Hematopoietic multipotent progenitor cell treated with erythropoietin and hydrocortisone succinate and interleukin-3 and kit ligand, for 8 days (in vitro differentiated cells): ENCODE measurements around the gene CDCA8.
"Not testable (repeated sequence)": the region's sequence is repeated elsewhere in the genome, so short reads cannot be mapped to it uniquely, and the experiment has no call there.

Experiments used
- DNase-seq: peaks from one replicate; pipeline ENCODE4 v3.0.0-alpha.2; 2015

CDCA8 gene

DNA sequence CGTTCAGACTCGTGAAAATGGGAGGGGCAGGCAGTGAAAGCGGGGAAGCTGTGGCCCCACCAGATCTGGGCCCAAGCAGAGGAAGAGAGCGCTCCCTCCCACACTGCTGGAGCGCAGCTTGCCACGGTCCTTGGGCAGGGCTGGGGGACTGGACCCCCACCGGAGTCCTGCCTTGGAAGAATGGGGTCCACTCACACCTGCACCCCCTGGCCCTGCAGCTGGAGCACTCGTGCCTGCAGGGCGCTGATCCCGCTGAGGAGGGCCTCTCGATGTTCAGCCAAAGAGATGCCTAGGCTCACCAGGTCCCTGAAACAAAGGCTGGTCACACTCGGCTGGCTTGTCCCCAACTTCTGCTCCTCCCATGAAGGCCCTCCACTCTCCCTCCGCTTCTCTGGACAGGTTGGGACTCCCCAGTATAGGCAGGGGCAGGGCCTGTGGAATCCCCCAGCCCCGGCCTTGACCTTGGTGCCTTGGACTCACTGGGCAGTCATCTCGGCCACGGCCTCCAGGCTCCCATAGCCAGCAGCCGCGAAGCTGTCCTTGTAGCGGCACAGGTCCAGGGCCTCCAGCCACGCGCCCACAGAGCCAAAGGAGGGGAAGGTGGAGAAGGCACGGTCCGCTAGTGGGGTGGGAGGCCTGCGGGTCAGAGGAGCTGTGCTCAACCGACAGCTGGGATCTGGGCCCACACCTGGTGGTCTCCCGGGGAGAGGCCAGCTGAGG is 26.0 kb downstream of the CDCA8 start:
- DNase-seq: no peak

DNA sequence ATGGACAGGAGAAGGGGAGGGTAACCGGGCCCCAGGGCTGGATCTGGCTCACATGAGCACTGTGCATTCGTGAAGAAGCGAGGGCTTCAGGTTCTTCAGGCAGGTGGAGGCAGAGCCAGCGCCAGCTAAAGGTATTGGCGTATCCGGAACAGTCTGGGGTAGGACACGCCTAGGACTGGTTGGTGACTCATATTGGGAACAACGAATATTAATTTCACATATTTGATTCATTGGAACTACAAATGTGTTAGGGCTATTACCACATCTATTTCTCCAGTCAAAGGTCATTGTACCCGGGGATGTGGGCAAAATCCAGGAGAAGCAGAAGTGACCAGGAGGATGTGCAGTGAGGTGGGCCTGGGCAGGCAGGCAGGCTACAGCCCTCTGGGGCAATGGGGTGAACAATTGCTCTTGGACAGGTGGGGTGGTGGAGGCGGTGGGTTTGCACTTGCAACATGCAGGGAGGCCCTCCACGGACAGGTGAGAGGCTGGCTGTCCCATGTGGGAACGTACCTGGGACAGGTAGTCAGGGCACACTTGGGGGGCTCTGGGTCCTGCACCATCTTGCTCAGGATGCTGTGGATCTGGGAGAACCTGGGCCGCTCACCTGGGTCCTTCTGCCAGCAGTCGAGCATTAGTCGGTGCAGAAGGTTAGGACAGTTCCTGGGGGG is 26.7 kb downstream of the CDCA8 start:
- DNase-seq: no peak

DNA sequence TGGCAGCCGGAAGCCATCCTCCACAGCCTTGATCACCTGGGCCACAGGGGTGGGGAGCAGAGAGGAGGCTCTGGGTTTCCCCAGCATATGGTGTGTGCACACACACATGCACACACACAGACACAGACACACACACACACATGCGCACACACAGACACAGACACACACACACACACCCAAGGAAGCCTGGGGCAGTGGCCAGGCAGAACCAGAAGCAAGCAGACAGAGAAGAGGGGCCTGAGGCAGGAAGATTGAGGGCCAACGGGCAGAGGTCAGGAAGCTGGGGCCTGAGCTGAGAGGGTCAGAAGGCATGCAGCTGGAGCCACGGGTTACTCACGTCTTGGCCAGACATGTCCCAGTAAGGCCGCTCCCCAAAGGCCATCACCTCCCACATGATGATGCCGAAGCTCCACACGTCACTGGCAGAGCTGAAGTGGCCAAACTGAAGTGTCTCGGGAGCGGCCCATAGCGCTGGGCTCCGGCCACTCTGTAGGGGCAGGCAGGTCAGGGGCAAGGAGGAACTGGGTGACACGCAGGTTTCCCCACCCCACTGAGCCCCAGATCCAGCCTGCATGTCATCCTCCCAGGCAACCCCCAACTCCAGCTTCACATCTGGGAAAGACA is 27.4 kb downstream of the CDCA8 start:
- DNase-seq: no peak

DNA sequence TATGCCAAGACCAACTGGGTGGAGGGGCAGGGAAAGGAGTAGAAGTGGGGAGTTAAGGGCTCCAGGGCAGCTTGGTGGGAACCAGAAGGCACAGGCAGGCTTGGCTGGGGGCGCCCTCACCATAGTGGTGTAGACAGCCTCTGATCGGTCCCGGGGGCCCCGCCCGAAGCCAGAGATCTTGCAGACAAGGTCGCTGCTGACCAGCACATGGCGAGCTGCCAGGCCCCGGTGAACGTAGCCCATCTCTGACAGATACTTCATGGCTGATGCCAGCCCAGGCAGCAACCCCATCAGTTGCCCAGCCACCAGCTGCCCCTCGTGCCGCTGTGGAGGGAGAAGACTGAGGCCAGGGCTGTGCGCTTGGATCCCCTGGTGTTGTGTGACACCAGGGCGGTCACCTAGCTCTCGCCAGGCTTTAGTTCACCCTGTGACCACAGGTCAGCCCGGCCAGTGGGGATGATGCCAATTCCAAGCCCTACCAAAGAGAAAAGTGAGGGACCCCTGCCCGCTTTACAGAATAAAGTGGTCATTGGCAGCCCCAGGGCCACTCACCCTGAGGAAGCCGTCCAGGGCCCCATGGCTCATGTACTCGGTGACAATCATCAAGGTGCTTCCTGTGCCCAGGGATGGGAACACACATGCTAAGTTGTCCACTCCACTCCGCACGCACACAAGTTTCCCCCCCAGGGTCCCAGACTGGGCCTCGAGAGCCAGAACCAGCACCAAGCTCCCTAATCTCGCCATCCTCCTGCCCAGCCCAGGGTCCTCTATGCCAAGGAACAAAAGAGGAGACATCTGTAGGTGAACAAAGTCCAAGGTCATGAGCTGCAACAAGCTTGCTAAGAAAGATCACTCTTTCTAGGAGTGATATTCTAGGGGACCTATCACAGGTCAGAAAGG is 28.2 kb downstream of the CDCA8 start:
- DNase-seq: peak; percentile 27

DNA sequence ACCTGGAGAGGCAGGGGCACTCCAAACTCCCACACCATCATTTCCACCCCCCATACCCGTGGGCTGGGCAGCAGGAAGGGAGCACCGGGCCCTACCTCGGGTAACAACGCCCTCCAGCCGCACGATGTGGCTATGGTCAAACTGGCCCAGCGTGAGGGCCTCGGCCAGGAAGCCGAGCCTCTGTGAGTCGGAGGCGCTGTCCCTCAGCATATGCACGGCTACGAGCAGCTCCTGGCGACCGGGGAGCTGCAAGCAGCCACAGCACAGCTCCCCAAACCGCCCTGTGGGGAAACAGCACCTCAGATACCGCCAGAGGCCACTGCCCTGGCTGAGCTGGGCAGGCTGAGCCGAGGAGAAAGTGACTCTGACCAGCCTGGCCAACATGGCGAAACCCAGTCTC is 29.2 kb downstream of the CDCA8 start:
- DNase-seq: no peak

DNA sequence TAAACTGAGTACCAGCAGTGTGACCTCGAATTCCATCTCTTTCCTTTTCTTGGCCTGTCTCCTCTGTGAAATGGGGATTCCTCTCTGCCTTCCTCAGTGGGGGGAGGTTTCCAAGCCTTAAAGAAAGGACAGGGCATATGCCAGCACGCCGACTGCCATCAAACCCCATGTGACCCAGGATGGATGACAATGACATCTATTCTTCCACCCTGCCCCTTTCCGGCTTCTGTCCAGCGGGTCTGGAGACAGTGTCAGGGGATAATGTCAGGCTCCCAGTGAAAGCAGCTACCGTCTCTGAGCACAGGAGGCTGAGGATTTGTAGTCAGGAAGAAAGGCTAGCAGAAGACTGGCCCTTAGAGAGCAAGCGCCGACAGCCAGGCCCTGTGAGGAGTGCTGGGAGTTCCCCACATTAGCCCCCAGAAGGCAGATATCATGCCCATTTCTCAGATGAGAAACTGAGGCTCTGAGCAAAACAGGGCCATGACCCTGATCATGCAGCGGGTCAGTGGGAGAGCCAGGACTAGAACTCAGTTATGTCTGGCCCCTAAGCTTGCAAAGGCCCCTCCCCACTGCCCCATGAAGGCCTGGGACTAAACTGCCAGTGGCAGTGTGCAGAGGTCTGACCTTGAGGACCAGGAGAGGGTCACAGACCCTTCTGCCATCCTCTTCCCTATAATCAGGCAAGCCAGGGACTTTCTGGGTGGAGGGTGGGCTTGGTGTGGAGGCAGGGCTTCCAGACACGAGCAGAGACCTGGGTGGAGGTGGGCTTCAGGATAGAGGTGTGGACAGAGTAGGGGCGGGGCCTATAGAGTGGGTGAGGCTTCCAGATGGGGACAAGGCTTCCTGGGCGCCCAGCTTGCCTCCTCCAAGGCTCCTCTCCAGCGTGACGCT is 30.1 kb downstream of the CDCA8 start:
- no peak for DNase-seq

DNA sequence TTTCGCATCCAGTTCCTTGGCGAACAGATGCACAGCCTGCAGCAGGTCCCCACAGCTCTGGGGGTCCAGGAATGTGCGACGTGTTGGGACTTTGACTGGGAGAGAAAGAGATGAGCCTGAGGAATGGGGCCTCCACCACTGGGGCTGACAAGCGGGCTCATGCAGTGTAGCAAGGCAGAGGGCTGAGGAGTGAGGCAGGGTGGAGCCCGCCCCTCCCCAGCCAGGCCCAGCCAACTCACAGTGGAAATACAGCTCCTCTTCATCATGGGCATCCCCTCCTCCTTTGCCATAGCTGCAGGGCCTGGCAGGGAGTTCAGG is 30.7 kb downstream of the CDCA8 start:
- DNase-seq: no peak

DNA sequence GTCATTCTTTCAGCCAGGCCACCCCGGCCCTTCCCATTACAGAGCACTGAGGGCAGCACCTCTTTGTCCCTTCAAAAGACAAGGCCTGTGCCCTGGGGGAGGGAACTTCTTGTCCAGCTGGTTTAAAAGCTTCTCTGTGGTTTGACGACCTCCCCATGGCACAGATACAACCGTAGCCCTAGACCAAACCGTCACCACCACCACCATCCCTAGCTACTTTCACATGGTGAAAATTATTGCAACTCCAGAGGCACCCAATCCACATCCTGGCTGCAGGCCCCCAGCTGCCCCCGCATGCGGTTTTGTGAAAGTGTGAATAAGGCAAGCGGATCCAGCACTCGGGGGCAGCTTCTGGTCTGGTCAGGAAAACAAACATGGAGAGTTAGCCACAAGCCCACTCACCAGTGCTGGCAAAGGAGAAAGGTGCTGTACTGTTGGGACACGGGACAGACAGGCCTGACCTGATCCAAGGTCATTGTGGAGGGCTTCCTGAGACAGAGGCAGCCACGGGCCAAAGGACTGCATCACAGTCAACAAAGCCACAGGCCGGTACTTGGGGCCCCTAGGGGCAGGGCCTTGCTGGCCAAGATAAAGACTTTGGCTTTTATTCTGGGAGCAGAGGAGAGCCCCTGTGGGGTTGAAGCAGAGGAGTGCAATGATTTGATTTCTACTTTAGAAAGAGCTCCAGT is 31.2 kb downstream of the CDCA8 start:
- no peak for DNase-seq

DNA sequence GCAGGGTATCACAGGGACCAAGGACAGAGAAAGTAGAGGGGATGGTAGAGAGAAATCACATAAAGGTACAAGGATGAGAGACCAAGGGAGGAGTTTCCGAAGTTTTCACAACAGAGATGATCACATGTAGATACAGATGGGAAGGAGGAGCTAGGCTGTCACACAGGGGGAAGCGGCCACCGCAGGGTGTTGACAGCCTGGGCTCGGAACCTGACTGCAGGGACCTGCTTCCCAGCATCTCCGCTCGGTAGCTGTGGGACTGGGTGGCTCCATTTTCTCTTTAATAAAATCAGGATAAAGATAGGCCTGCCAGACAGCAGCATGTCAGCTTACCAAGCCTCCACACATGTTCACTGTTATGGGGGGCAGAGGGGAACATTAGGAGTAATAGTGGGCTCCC is 32.3 kb downstream of the CDCA8 start:
- DNase-seq: no peak

DNA sequence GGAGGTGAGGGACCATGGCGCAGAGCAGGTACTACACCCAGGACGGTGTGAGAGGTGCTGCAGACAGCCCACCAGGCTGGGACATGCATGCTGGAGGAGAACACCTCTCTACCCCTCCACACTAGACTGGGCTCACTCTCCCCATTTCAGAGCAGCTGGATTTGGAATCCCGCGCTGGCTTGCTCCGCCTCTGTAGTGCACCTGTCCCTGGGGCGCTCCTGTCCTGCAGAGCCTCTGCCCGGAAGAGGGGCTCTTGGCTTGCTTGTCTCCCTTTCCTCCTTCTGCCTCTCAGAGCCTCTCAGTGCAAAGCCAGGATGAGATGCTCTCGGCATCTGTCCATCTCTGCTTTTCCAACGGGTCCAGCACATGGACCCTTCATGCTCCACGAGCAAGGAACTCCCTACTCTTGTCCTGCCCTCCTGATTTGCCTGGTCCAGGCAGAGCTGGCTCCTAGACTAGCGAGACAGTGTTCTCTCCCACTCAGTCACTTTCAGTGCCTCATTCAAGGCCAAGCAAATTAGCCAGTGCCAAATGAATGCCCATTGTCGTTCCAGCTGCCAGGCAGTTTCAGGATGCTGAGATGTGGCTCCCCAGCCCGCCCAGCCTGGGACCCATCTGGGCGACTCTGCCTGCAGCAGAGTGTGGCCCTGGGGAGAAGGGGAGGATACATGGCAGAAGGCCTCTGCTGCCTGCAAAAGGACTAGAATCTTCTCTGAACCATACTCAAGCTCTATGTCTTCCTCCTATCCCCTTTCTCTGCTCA is 33.7 kb downstream of the CDCA8 start:
- no peak for DNase-seq

DNA sequence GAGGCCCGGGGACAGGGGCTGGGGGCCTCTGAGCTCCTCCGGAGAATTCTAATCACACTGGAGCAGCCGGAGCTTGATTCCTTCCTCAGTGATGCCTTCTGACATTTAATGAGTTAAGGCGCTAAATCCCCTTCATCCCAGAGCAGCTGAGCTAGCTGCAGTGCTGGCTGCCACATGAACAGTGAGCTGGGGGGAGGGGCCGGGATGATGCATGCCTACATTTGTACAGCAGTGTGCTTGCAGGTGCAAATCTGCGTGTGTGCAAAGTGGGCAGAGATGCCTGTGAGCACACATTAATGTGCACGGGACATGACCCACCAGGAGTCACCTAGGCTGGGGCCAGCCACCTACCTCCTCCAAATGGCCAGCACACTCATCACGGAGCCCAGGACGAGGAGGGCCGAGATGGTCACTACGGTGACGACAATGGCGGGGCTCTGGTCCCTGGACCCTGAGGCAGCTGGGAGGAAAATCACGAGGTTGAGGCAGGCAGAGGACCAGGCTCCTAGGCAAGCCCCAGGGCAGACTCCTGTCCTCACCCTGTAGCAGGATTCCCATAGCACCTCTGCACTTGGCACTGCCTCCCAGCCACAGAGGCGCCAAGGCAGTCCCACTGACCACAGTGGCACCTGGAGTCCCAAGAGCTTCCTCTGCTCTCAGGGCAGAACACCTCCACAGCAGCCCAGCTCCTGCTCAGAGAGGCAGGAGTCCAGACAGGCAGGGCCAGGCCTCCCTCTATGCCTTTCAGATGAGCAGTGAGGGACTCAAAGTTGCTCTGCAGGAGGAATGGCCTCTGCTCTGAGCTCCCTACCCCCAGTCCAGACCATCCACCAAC is 34.7 kb downstream of the CDCA8 start:
- DNase-seq: no peak

DNA sequence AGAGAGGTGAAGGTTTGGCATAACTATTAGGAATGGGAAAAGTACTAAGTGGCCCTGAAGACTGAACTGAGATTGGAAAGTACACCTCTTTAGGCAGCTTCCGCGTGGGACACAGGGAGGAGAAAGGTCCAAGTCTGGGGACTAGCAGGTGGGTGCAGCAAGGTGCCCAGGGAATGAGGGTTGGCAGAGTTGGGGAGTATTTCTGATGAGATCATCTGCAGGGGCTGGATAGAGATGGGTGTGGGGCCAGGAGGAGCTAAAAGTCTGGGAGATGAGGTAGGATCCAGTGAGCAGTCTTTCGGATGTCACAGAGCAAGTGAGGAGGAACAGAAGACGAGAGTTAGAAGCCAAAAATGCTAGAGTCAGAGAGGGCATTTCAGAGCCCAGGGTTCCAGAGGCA is 36.1 kb downstream of the CDCA8 start:
- DNase-seq: no peak

DNA sequence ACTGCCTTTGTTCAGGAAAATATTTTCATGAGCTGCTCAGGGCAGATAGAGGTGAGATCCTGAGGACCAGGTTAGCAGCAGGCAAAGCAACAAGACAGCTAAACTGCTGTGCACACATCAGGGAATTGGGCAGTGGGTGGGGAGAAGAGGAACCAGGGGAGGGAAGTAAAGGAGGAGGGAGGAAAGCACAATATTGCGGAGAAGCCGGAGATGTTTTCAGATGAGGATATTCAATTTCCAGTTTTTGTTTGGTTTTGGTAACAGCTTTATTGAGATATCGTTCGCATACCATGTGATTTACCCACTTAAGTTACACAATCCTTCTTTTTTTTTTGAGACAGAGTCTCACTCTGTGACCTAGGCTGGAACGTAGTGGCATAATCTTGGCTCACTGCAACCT is 38.1 kb downstream of the CDCA8 start:
- DNase-seq: no peak

DNA sequence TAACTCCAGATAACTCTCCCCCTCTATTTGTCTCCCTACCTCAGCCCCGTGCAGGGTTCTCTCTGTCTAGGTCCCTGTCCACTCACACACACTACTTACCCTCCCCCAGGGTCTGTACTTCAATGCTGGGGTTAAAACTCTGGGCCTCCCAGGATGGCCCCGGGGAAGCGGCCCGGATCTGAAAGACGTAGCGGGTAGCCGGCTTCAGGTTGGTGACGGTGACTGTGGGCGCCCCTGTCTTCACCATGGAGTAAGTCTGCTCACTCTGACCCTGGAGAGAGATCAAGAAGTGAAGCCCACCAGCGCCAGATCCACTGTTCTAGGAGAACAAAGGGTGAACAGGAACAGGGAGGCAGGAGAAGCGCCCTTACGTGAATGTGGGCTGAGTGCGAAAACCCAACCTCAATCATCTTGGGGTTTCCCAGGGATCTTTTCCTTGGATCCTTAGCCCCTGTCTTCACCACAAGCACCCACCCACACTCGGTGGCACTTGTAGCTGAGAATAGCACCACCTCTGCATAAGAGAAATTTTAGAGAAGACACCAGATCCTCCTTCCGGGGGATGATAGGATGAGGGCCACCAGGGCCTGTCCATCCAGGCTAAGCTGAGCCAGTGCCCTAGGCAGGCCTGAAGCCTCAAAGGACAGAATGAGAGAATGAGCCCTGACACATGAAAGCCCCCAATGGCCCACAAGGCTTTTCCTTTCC is 39.1 kb downstream of the CDCA8 start:
- no peak for DNase-seq

DNA sequence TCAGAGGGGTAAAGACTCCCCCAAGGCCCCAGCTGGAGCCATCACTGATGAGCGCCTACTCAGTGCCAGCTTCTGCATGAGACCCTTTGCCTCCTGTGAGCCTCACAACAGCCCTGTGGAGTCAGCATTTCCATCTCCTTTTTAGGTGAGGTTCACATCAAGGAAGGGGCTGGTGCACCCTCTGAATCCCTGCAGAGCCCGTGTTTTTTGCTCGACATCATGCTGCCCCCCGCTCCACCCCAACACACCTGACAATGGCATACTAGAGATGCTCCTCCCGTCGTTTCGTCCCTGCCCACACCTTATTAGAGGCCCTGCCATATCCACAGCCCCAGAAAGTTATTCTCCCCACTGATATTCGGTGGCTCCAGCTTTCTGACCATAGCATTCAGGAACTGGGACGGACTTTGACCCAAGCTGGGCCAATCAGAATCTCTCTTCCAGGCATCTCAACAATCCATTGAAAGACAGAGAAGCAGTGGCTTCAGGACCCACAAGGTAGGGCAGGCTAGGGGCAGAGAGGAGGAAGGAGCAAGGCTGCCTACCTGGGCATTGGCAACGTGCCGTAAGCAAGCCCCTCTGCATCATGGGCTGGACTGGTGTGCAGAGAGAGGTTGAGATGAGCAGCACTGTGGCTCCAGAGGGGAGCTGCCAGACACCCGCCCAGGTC is 39.9 kb downstream of the CDCA8 start:
- no peak for DNase-seq

DNA sequence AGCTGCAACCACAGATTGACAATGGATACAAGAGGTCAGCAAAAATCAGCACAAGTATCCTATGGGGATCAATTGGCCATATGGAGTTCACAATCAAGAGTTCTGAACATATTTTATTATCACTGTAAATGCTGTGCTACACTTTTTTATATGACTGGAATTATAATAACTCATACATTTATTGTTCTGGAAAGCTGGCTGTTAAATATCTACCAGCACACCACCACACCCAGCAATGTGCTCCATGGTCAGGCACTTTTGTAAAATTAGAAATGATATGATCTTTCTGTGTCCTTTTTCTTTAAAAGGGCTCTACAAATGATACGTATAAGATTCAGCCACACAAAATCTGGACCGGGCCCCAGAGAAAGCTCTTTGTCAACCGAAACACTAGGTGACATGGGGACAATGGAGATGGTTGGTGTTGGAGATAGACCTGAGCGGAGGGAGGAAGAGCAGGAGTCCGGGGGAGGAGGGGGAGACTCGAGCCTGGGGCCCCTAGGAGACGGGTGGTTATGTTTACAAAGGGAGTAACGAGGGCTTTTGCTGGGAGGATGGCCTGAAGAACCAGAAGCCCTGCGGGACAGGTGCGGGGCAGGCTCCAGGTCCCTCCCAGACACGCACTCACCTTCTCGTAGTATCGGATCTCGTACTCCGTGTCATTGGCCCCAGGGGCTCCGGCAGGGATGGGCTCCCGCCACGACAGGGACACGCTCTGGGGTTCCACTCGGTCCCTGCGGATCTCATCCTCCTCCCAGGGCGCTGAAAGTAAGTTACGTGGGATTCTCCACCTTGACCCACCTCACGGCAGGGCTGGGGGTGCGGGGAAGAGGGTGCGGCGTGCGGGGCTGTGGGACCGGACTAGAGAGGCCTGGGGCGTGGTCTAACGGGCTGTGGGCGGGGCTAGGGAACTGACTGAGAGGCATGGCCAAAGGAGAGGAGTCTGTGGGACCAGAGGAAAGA is 42.6 kb downstream of the CDCA8 start:
- DNase-seq: peak; percentile 10

DNA sequence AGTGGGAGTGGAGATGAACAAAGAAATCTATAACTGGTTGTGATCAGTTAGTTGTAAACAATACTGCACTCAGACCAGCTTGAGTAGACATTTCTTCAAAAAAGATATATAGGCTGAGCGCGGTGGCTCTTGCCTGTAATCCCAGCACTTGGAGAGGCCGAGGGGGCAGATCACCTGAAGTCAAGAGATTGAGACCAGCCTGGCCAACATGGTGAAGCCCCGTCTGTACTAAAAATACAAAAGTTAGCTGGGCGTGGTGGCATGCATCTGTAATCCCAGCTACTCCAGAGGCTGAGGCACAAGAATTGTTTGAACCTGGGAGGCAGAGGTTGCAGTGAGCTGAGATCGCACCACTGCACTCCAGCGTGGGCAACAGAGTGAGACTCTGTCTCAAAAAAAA is 45.7 kb downstream of the CDCA8 start:
- DNase-seq: not testable (repeated sequence)

DNA sequence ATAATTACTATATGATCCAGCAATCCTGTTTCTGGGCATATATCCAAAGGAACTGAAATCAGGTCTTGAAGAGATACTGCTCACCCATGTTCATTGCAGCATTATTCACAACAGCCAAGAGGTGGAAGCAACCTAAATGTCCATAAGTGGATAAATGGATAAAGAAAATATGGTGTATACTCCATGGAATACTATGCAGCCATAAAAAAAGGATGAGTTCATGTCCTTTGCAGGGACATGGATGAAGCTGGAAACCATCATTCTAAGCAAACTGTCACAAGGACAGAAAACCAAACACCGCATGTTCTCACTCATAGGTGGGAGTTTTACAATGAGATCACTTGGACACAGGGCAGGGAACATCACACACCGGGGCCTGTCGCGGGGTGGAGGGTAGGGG is 46.3 kb downstream of the CDCA8 start:
- DNase-seq: not testable (repeated sequence)
